HG03097 (cell line): Measurements from ENCODE around the gene PRR5.

Source experiments
- ATAC-seq: cut with Tn5 transposase; IDR thresholded peaks from one replicate; pipeline ENCODE4 v1.9.1; 2021; ENCODE audit not compliant: unreplicated experiment, low FRiP score

PRR5 gene

DNA sequence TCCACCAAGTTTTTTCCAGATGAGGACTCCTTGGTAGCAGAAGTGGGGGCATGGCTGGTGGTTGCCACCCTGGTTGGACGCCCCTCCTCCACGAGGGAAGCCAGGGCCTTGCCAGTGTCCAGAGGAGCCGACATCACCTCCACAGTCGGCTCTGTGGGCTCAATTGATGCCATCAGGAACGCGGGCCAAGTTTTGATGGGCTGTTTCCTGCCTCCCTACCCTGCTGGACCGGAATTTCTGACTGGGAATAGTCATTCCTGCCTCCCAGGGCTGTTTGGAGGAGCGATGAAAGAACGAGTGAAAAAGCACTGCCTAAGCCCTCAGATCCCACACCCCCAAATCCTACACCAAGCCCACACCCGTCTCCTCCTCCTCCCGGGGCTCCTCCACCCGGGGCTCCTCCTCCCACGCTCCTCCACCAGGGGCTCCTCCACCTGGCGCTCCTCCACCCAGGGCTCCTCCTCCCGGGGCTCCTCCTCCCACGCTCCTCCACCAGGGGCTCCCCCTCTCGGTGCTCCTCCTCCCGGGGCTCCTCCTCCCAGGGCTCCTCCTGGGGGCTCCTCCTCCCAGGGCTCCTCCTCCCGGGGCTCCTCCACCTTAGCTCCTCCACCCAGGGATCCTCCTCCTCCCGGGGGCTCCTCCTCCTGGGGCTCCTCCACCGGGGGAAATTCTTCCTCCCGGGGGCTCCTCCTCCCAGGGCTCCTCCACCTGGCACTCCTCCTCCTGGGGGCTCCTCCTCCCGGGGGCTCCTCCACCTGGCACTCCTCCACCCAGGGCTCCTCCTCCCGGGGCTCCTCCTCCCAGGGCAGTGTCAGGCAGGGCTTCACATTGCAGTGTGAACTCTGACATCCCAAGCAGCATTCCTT, 10.0 kb upstream of the PRR5 start:
- no peak for ATAC-seq

- ATAC-seq, result no peak
Measured at GRCh38 chr22:44692662-44693007, 9.4 kb upstream of the PRR5 start.

GRCh38 chr22:44693145-44693544, 8.9 kb upstream of the PRR5 start:
- ATAC-seq, result no peak

- no peak for ATAC-seq
Measured at GRCh38 chr22:44693756-44694155, 8.2 kb upstream of the PRR5 start.

DNA sequence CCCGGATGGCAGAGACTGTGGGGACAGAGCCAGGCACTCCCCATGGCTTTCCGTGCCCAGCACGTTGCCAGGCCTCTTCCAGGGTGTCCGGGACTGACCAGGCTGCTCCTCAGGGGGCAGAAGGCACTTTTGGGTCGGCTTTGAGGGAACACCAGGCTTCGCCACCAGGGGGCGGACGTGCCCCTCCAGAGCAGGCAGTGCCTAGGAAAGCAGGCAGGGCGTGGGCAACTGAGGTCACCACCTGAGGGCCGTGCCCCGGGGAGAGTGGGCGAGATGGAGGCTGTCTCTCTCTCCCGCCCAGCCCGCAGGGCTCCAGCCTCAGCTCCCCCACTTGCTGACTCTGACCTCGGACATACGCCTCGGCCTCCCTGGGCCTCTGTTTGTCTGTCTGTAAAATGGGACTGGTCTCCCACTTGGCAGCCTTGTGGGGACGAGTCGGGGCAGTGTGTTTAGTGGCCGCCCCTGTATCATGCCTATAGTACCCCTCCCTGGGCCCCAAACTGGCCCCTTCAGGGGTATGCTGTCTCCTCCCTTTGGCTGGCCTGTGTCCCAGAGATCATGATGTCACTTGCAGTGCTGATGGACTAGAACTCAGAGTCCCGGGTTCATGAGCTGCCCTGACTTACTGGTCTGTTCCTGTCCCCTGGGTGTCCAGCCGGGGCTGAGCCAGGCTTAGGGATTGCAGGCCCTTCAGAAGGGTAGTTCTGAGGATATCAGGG, 4.4 kb upstream of the PRR5 start:
- ATAC-seq, result no peak

DNA sequence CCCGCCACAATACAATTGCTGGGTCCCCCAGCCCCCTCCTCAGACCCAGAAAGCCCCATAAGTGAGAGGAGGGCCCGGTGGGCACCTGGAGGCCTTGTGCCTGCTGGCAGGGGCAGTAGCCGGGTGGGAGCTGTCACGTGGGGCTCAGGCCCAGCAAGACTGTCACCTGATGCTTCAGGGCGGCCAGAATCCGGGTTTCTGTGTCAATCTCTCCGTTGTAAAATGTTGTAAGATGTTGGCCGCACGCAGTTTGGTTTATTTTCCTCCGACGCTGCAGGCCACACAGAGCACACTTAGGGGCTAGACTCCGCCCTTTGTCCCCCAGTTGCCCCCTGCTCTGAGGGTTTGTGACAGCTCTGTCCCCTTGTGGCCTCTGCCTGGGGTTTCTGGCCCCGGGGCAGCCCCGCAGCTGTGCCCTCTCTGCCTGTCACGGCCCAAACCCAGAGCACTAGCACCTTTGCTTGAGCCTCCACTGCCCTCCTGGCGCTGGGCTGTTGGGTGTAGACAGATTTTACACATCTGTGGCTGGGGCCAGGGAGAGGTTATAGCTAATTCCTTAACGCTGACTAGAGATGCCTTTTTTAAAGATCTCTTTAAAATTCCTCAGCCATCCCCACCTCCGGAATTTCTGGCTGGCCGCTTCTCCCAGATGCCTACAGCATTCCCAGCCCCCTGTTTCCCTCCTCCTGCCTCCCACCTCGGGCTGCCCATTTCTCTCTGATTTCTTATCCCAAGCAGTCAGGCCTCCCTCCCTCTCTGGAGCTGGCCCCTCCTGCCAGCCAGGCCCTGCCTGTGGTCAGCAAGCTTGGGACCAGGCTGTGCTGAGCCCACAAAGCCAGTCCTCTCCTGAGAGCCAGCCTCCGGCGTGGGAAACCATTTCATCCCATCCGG, 3.2 kb upstream of the PRR5 start:
- ATAC-seq, result no peak

DNA sequence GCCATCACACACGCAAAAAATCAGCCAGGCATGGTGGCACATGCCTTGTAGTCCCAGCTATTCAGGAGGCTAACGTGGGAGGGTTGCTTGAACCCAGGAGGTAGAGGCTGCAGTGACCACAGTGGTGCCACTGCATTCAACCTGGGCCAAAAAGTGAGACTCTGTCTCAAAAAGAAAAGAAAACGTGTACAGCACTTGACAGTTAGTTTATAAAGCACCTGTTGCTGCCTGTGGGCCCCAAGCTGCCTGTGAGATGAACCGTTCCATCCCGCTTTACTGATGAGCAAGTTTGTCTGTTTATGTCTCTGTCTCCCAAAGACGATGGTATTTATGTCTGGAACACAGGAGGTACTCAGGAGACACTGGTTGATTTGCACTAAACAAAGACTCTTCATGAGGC, 1.5 kb upstream of the PRR5 start:
- ATAC-seq, result no peak

GRCh38 chr22:44701187-44701790, 715 bp upstream of the PRR5 start:
- no peak for ATAC-seq

DNA sequence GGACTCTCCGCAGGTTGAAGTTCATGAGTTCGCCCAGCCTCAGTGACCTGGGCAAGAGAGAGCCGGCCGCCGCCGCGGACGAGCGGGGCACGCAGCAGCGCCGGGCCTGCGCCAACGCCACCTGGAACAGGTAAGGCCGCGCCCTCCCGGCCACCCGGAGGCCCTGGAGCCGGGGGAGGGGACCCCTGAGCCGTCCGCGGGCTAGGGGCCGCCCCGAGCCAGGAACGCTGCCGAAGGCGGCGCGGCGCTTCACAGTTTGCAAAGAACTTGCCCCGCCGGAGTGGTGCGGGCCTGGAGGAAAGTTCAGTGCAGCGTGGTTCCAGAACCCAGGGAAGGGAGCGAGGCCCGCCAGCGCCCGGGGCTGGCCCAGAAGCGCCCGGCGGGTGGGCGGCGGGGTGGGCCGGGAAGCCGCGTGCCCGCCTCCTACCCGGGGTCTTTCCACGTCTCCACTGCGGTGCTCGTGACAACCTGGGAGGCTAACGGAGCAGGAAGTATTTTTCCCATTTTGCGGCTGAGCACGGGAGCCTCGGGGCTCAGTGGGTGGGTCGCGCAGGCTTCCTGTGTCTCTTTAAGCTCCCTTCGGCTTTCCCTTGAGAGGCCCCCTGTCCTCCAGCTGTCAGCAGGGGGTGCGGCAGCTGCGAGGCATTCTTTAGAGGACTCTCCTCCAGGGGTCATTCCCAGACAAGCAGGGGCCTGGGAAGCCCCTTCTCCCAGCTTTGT, 635 bp downstream of the PRR5 start:
- ATAC-seq, result no peak

- no peak for ATAC-seq
Measured at GRCh38 chr22:44703255-44703870, 1.4 kb downstream of the PRR5 start.

- ATAC-seq, result no peak
Measured at GRCh38 chr22:44704159-44705021, 2.4 kb downstream of the PRR5 start.

DNA sequence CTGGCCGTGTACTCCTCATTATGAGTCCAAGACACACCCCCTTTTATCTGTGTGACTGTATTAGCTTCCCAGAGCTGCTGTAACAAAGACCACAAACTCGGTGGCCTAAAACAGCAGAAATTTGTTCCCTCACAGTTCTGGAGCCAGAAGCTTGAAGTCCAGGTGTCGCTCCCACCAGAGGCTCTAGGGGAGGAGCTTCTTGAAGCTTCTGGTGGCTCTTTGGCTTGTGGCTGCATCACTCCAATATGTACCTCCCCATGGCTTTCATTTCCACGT, 3.0 kb downstream of the PRR5 start:
- no peak for ATAC-seq

DNA sequence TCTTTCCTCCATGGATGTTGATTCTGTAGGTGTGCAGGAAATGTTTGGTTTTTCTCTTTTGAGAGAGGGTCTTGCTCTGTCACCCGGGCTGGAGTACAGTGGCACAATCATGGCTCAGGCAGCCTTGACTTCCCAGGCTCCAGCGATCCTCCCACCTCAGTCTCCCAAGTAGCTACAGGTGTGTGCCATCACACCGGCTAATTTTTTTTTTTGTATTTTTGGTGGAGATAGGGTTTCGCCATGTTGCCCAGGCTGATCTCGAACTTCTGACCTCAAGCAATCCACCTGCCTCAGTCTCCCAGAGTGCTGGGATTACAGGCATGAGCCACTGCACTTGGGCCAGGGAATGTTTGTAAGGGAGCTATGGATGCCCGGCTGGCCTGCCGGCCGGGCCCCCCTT, 4.5 kb downstream of the PRR5 start:
- no peak for ATAC-seq

DNA sequence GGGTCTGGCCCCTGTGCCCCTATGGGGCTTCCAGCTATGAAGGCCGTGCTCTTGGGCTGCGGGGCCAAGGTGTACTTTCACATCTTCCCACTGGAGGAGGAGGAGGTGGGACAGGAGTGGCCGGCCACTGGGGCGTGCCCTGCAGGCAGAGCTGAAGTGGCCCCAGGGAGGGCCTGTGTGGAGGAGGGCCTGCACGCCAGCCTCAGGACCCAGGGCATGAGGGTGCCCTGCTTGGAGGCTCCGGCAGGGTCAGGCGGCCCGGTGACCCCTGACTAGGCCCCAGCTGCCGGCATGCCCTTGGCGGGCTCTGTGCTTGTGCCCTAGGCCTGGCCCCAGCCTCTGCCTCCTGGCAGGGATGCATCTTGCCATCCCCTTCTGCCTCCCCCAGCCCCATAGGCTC, 5.2 kb downstream of the PRR5 start:
- no peak for ATAC-seq

- no peak for ATAC-seq
Measured at GRCh38 chr22:44707752-44708151, 5.7 kb downstream of the PRR5 start.

GRCh38 chr22:44709881-44710392, 7.9 kb downstream of the PRR5 start:
- no peak for ATAC-seq

- no peak for ATAC-seq
Measured at GRCh38 chr22:44710474-44711240, 8.7 kb downstream of the PRR5 start.

DNA sequence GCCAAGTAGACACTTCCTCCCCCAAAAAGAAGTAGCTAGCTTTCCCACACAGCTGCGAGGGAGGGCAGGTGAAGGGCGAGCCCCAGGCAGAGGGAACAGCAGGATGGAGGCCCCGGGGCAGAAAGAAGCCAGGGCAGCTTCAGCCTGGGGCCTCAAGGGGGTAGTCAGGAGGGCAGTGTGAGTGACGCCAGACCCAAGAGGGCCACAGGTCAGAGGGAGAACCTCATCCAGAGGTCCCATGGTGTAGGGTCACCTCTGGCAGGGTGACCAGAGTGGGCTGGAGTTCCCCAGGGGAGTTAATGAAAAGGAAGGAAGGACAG, 9.2 kb downstream of the PRR5 start:
- no peak for ATAC-seq
